NCI-H187 (cell line): ENCODE data around the gene HOXC11.

Source experiments
- DNase-seq, 2 experiments: peaks; one replicate each; lab custom pipeline; 2025; lab: John Stamatoyannopoulos, UW

Gene HOXC11

DNA sequence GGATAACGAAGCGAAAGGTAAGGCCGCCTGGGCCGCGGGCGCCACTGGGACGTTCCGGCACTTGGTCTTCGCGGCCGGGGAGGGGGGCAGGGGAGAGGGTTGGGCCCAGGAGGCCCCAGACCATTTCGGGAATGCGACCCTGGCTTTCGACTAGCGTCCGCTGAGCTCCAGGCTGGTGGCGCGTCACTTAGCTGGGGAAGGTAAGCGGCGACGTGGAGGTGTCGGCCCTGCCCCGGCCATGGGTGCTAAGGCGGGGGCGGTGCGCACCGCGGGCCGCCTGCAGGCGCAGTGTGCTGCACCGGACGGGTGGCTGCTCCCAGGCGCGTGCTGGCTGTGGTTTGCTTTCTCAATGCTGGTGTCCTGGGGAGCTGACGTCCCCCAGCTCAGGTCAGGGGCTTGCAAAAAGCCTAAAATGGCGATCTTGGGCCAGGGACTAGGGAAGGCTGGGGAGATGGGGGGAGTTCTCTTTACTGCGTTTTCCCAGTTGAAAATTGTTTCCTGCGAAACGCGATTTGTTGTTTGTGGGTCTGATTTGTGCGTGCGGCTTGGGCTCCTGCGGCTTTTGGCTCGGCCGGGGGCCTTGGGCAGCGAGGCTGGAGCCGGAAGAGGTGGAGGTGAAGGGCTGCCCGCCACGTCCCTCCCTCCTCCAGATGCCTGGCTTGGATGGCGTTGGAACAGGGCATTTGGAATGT, 13.2 kb downstream of the HOXC11 start:
- peak in 1 of 2 experiments; percentile 73 for DNase-seq

DNA sequence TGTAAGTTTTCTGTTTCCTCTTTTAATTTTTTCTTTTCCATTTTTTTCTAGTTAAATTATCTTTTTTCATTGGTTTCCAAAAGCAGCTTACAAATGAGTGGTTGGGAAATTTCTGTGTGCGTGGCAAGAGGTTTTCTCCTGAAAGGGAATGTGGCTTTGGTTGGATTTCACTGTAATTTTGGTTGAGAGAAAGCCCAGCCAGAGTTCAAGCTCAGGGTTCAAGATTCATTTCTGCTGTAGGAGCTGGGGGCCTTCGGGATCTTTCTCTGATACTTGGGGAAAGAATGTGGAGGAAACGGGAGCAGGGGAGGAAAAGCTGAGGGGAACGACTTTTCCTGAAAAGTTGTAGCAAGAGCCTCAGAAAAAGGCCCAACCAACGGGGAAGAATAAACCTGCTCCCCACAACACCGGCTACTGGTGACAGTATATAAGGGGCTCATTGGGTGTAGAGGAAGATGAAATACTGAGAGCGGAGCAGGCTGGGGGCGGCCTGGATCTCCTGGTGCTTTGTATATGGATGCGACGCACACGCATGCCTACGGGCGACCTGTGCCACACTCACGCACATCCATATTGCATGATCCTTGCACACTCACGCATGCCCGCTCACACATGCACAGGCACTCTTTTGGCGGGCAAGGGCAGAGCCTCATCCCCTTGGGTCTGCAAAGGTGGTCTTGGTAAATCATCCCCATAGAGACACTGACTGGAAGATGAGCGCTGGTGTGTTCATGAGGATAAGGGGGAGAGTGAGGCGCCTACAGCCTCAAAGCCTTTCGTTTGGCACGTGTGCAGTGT, 14.0 kb downstream of the HOXC11 start:
- peak in 1 of 2 experiments; percentile 47 for DNase-seq

DNA sequence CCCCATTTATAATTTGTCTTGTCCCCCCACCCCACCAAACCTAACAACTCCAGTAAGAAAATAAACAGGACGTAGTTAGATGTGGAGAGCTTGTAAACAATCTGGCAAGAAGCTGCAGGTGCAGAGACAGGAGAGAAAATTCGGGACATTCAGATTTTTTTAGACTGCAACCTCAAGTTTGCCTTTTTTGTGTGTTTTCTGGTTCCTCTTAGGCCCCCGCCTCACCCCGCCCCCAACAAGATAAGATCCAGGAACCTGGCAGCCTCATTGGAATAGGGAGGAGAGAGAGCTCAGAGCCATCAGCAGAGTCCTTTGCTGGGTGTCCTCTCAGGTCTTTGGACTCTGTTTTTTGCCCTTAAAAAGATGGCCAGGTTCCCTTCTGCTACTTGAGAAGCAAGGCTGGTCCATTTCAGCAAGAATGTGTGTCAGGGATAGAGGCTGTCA, 14.9 kb downstream of the HOXC11 start:
- DNase-seq: peak in 1 of 2 experiments; percentile 28

DNA sequence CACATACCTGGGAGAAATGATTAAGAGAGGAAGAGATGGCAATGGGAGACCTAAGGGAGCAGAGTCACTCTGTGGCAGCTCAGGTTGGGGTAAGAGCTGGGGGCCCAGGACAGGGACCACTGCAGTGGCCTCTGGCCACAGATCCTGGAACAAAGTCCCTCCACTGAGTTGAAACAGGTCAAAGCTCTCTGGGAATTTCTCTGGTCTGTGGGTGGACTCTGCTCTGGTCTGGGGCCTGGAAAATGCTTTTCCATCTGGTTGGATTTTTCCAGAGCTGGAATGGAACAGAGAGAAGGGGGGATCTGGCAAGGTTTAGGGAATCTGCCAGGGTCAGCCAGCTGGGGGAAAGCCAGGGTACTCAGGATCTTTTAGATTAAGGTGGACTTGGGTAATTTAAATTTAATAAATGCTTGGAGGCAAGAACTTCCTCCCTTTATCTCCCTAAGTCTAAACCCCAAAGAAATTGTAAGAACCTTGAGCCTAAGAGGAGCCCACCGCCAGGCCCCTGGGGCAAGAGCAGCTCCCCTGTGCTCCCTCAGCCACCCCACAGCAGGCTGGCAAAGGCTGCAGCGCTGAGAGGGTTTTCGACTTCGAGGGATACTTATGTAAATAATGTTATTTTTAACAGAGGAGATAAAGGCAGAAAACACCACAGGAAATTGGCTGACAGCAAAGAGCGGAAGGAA, 15.8 kb downstream of the HOXC11 start:
- DNase-seq: no peak

- DNase-seq: peak; percentile 39 to 82
Measured at GRCh38 chr12:53989227-53990113, 16.5 kb downstream of the HOXC11 start.

DNA sequence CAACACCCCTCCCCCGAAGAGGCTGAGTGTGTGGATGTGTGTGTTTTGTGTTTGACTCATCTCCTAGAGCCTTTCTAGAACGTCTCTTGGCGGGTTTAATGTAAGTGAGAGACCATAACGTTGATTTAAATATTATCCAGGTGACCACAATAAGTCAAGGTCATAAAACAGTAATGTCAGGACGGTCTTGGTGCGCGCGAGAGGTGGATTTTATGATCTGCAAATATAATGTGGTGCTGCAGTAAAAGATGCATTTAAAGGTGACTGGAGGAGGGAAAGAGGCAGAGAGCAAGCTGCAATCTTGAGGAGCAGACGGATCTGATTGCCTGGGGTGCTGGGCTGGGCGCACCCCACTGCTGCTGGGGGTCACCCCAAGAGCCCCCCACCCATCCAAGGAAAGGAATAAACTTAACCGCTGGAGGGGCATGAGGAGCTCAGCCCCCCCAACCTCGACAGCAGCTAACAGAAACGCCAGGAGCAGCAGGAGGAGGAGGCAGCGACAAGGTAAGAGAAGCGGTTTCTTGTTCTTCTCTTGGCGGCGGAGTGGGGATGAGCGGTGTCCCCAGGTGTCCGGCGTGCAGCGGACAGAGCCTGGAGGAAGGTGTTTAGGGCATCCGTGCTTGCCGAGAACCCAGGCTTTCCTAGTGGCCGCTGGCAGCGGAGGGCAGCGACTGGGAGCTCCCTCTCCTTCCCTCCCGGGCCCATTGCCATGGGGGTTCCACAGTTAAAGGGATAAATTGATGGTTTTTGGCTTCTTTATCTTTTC, 17.6 kb downstream of the HOXC11 start:
- DNase-seq: peak; percentile 49 to 59

GRCh38 chr12:53991077-53991460, 18.1 kb downstream of the HOXC11 start:
- no peak for DNase-seq

- DNase-seq: peak in 1 of 2 experiments; percentile 58
Measured at GRCh38 chr12:53992377-53992889, 19.5 kb downstream of the HOXC11 start.

- DNase-seq: peak in 1 of 2 experiments; percentile 22
Measured at GRCh38 chr12:53993162-53994008, 20.5 kb downstream of the HOXC11 start.

GRCh38 chr12:53994009-53994263, 21.0 kb downstream of the HOXC11 start:
- DNase-seq: no peak

DNA sequence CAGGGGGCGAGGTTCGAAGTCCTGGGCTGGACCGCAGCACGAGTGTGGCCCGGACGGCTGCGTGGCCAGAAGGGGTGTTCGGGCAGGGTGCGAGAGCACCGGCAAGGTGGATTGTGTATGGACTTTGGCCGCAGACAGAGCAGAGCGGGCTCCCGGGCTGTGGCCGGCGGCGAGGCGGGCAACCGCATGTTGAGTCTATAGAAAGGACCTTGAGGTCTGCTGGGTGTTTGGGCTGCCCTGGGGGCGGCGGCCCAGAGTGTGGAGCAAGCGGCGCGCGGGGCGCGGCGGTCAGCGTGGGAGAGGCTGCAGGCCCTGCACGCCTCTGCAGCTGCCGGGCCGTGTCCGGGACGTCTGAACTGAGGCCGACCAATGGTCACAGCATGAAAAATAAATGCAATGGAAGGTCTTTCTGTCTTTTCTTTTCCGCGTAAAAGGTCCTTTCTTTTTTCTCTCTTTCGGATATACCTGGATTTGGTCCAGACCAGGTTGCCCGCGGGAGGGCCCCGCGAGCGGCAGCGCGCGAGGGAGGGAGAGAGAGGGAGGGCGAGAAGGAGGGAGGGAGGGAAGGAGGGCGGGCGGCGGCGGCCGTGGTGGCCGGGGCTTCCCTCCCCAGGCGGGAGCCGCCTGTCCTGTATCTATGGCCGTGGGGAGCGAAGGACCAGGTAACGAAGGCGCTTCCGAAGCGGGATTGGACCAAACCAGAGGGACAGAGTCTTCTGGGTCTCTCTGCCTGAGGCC, 21.5 kb downstream of the HOXC11 start:
- DNase-seq: no peak

DNA sequence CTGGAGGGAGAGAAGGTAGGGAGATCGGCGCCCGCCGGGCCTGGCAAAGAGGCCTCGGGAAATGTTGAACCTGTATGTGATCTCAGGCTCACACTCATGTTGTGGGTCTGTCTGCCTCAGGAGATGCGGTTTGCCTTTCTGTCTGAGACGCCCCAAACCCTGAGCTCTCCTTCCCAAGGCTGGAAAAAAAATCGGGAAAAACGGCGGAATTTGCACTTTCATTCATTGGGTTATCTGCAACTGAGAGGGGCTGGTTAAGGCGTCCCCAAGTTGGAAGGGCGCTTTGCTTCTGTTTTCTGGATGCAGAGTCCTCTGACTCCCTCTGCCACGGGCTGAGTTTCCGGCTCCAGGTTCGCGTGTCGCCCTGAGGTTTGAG, 22.1 kb downstream of the HOXC11 start:
- DNase-seq: no peak

GRCh38 chr12:53995378-53996239, 22.7 kb downstream of the HOXC11 start:
- peak; percentile 60 to 64 for DNase-seq

DNA sequence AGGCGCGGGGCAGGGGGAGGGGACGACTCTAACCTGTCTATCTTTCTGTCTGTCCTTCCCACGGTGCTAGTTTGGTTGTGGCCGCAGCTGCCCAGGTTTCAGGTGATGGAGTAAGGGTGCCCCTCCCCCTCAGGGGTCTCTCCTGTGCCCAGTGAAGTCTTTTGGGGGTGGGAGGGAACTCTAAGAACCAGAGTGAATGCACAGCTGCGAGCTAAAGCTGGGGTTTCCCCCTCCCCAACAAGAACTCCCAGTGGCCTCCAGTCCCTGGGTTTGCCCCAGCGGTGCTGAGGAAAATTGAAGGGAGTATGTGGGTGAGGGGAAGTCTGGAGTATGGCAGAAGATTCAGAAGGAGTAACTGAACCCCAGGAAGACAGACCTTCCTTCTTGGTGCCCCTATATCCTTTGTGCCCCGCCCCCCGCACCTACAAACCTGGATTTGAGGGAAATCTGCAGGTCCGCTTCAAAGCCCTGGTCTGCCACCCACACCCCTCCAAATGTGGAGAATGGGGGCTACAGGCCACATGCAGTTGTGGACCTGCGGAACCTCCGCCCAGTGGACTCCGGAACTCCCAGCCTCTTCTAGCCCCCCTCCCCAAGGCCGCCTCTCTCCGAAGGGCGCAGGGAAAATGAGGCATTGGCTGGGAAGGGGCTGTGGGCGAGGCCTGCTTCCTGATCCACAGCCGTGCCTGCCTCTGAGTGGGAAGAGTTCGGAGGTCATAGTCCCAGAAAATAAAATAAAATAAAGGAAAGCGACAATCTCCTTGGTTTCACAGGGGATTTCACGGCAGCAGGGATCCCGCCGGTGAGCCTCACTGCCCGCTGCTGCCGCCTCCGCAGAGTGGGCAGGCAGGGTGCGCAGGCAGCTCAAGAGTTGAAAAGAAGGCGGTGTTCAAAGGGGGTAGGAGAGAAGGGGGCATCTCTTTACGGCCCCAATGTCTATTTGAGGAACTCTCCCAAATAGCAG, 23.6 kb downstream of the HOXC11 start:
- DNase-seq: peak in 1 of 2 experiments; percentile 56

DNA sequence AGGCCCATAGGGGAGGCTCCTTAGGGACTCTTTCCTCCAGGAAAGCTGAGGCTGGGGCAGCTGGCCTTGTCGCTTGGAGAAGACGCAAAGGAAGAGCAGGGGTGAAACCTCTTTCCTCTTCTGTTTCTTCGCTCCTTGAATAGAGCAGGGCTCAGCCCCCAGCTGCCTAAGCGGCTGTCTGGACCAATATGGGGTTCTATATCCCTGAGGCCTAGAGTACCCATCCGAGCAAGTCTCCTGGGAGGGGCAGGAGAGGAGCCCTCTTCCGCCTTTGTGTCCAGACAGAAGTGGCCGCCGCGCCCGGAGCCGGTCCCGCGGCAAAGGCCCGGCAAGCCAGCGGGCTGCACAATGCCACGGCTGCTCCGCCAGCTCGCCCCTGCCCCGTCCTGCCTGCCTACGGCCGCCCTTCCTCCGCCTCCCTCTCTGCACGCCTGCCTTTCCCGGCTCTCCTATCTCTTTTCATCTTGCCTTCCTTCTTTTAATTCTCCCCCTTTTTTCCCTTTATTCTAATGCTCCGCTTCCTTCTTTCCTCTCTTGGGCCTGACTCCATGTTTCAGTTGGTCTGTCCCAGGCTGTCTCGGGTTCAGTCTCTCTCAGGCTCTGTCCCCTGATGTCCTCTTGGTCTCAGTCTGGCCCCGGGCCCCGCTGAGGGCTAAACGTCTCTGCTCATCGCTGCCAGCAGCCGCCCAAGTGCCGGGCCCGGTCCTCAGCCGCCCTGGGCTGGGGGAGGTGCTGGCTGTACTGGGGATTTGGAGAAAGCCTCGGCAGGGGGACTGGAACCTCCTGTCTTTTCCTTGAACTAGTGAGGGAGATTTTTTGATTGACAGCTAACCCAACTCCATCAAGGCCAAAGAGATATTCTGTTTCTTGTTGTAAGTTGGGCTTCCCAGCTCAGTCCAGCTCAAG, 24.5 kb downstream of the HOXC11 start:
- peak; percentile 23 to 67 for DNase-seq
